SU-DHL-6 (cell line): Measurements from ENCODE around the gene DOK6.
"Not testable (repeated sequence)": the region's sequence is repeated elsewhere in the genome, so short reads cannot be mapped to it uniquely, and the experiment has no call there.

Source experiments
- H2AFZ ChIP-seq: fragments of 200-600 bp; sonication (generic); 2 replicates; pipeline ENCODE4 v1.6.1; 2014; ENCODE audit warnings: low read depth, mild to moderate bottlenecking, moderate library complexity, mixed read lengths, antibody characterized with exemption, low read length; ENCODE audit not compliant: severe bottlenecking
- H3F3A ChIP-seq: fragments of 200-600 bp; shearing (Covaris generic); 2 replicates; pipeline ENCODE4 v1.6.0; 2016; ENCODE audit warnings: antibody characterized with exemption, mild to moderate bottlenecking; ENCODE audit not compliant: insufficient read depth
- H3K27ac ChIP-seq: fragments of 200-600 bp; sonication (generic); 2 replicates; pipeline ENCODE4 v1.5.1; 2016; ENCODE audit warnings: low read depth, mild to moderate bottlenecking, low read length, moderate library complexity, mixed read lengths
- H3K27me3 ChIP-seq: fragments of 200-600 bp; sonication (generic), shearing (Covaris generic); 2 replicates; pipeline ENCODE4 v1.6.0; 2014; ENCODE audit warnings: mild to moderate bottlenecking, low read length
- H3K36me3 ChIP-seq: fragments of 200-600 bp; sonication (generic); 2 replicates; pipeline ENCODE4 v1.6.1; 2014; ENCODE audit warnings: mild to moderate bottlenecking, low read length, mixed read lengths
- H3K4me2 ChIP-seq: fragments of 300-600, 200-600 bp; shearing (Covaris generic), sonication (generic); 2 replicates; pipeline ENCODE4 v1.6.0; 2014; ENCODE audit warnings: low read length, low read depth, mild to moderate bottlenecking; ENCODE audit not compliant: poor library complexity, severe bottlenecking
- H3K4me3 ChIP-seq: fragments of 200-600 bp; sonication (generic); 2 replicates; pipeline ENCODE4 v1.5.1; 2014; ENCODE audit warnings: antibody characterized with exemption, low read length, mild to moderate bottlenecking, mixed read lengths; ENCODE audit not compliant: insufficient read depth, poor library complexity, severe bottlenecking
- H3K79me2 ChIP-seq: fragments of 200-600 bp; sonication (generic); 2 replicates; pipeline ENCODE4 v1.6.1; 2014; ENCODE audit warnings: mild to moderate bottlenecking, low read length, moderate library complexity; ENCODE audit not compliant: insufficient read depth
- H3K9ac ChIP-seq: fragments of 200-600 bp; sonication (generic); 2 replicates; pipeline ENCODE4 v1.7.0; 2014; ENCODE audit warnings: mild to moderate bottlenecking, low read length
- H3K9me2 ChIP-seq: fragments of 200-600 bp; sonication (generic); replicated peaks from 2 replicates; pipeline ENCODE4 v1.6.1; 2014; ENCODE audit warnings: low read length; ENCODE audit not compliant: insufficient read depth
- H3K9me3 ChIP-seq: fragments of 200-600 bp; sonication (generic); 2 replicates; pipeline ENCODE4 v1.6.1; 2014; ENCODE audit warnings: low read length, mixed read lengths; ENCODE audit not compliant: insufficient read depth
- H4K20me1 ChIP-seq: fragments of 200-600 bp; sonication (generic); 2 replicates; pipeline ENCODE4 v1.6.1; 2014; ENCODE audit warnings: low read depth, mild to moderate bottlenecking, antibody characterized with exemption, low read length, moderate library complexity, mixed read lengths
- EZH2phosphoT487 ChIP-seq: fragments of 200-600 bp; sonication (generic), shearing (Covaris generic); conservative IDR thresholded peaks from 2 replicates; pipeline ENCODE4 v1.6.1; 2018; ENCODE audit warnings: mild to moderate bottlenecking, antibody characterized with exemption, low read length, moderate library complexity, mixed read lengths
- TF ChIP-seq, protein P1 (sequence below): fragments of 200-600 bp; sonication (generic); IDR thresholded peaks from one replicate; pipeline ENCODE4 v1.5.1; 2017; ENCODE audit warnings: antibody characterized with exemption, mild to moderate bottlenecking, low read length, moderate library complexity; ENCODE audit not compliant: insufficient read depth, poor library complexity, severe bottlenecking

DOK6 gene

DNA sequence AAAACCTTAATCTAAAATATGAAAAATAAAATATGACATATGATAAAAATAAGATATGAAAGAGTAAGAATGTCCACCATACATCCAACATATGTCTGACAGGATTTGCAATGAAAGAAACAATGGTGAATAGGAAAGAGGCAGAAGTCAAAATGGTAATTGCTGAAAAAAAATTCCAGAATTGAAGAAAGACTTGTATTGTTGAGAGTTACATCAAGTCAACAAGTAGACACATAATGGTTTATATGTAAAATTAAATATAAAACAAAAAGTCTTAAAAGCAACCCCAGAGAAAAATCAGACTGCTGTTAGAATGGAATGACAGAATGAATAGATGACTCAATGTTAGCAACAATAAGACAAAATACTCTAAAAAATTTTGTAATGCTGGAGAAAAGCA lies 255.1 kb downstream of the DOK6 start:
- no peak overlapping the region for H3K4me3 ChIP-seq
- no peaks in the 10 kb centered on the region for H3K9me3 ChIP-seq
- no peak overlapping the region for H2AFZ ChIP-seq
- no peaks in the 10 kb centered on the region for H4K20me1 ChIP-seq
- H3K36me3 ChIP-seq, result no peaks in the 10 kb centered on the region
- TF ChIP-seq, protein P1, sequence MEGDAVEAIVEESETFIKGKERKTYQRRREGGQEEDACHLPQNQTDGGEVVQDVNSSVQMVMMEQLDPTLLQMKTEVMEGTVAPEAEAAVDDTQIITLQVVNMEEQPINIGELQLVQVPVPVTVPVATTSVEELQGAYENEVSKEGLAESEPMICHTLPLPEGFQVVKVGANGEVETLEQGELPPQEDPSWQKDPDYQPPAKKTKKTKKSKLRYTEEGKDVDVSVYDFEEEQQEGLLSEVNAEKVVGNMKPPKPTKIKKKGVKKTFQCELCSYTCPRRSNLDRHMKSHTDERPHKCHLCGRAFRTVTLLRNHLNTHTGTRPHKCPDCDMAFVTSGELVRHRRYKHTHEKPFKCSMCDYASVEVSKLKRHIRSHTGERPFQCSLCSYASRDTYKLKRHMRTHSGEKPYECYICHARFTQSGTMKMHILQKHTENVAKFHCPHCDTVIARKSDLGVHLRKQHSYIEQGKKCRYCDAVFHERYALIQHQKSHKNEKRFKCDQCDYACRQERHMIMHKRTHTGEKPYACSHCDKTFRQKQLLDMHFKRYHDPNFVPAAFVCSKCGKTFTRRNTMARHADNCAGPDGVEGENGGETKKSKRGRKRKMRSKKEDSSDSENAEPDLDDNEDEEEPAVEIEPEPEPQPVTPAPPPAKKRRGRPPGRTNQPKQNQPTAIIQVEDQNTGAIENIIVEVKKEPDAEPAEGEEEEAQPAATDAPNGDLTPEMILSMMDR, result no peak
- TF ChIP-seq EZH2phosphoT487, result no peak
- H3K4me2 ChIP-seq, result no peak overlapping the region
- no peak overlapping the region for H3K9ac ChIP-seq
- H3K79me2 ChIP-seq, result no peaks in the 10 kb centered on the region
- no peak overlapping the region for H3K27ac ChIP-seq
- no peaks in the 10 kb centered on the region for H3K9me2 ChIP-seq
- H3F3A ChIP-seq, result no peaks in the 10 kb centered on the region
- no peaks in the 10 kb centered on the region for H3K27me3 ChIP-seq

GRCh38 chr18:69658103-69658502 lies 257.4 kb downstream of the DOK6 start:
- H3K36me3 ChIP-seq, result no peaks in the 10 kb centered on the region
- H3K9me2 ChIP-seq, result no peaks in the 10 kb centered on the region
- H3F3A ChIP-seq, result no peaks in the 10 kb centered on the region
- no peak overlapping the region for H3K9ac ChIP-seq
- H2AFZ ChIP-seq, result no peak overlapping the region
- H4K20me1 ChIP-seq, result no peaks in the 10 kb centered on the region
- no peaks in the 10 kb centered on the region for H3K9me3 ChIP-seq
- H3K27ac ChIP-seq, result no peak overlapping the region
- H3K27me3 ChIP-seq, result no peaks in the 10 kb centered on the region
- no peaks in the 10 kb centered on the region for H3K79me2 ChIP-seq
- no peak for TF ChIP-seq EZH2phosphoT487
- H3K4me3 ChIP-seq, result no peak overlapping the region
- no peak overlapping the region for H3K4me2 ChIP-seq

GRCh38 chr18:69658685-69659084 lies 258.0 kb downstream of the DOK6 start:
- TF ChIP-seq, protein P1, result no peak
- TF ChIP-seq EZH2phosphoT487, result no peak
- H3K27me3 ChIP-seq, result no peaks in the 10 kb centered on the region
- H3K4me3 ChIP-seq, result no peak overlapping the region
- no peaks in the 10 kb centered on the region for H3F3A ChIP-seq
- no peaks in the 10 kb centered on the region for H3K79me2 ChIP-seq
- H3K9me2 ChIP-seq, result no peaks in the 10 kb centered on the region
- no peaks in the 10 kb centered on the region for H3K9me3 ChIP-seq
- no peaks in the 10 kb centered on the region for H3K36me3 ChIP-seq
- H3K4me2 ChIP-seq, result no peak overlapping the region
- no peak overlapping the region for H2AFZ ChIP-seq
- no peak overlapping the region for H3K27ac ChIP-seq
- H3K9ac ChIP-seq, result no peak overlapping the region
- H4K20me1 ChIP-seq, result no peaks in the 10 kb centered on the region

DNA sequence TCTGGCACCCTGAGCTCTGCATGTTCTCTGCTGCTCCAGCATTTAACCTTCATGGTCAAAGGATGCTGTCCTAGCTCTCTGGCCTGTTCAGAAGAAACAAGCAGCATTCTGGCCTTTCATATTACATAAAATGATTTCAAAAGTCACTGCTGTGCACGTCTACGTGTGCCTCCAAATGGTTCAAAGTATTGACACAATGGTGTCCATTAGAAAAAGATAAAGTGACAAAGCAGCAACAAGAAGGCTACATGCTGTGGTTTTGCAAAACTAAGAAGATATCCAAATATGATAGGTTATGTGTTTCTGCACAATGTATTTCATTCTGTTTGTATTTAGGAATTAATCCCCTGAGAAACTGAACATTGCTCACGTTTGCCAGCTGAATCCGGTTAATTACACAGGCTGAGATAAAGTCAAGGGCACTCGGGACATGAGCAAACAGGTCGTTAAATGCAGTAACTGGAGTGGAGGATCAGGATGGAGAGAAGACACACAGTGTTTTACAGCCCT lies 258.5 kb downstream of the DOK6 start:
- no peaks in the 10 kb centered on the region for H3K36me3 ChIP-seq
- no peaks in the 10 kb centered on the region for H3K9me2 ChIP-seq
- no peak overlapping the region for H3K4me2 ChIP-seq
- H3K9me3 ChIP-seq, result no peaks in the 10 kb centered on the region
- H4K20me1 ChIP-seq, result no peaks in the 10 kb centered on the region
- no peak overlapping the region for H3K4me3 ChIP-seq
- H2AFZ ChIP-seq, result no peak overlapping the region
- no peaks in the 10 kb centered on the region for H3K27me3 ChIP-seq
- TF ChIP-seq EZH2phosphoT487, result no peak
- TF ChIP-seq, protein P1, result no peak
- H3F3A ChIP-seq, result no peaks in the 10 kb centered on the region
- H3K9ac ChIP-seq, result no peak overlapping the region
- no peak overlapping the region for H3K27ac ChIP-seq
- no peaks in the 10 kb centered on the region for H3K79me2 ChIP-seq

DNA sequence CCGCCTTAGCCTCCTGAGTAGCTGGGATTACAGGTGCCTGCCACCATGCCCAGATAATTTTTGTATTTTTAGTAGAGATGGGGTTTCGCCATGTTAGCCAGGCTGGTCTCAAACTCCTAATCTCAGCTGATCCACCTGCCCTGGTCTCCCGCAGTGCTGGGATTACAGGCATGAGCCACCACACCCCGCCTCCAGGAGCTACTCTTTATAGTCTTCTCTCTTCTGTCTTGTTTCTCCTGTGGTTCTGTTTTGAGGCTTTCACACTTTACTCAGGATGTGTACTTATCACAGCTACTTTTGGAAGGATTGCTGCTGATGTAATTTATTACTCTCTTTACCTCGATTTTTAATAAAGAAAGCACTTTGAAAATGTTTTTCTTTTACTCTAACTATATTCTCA lies 261.4 kb downstream of the DOK6 start:
- H3K27ac ChIP-seq, H3K9me3 ChIP-seq, H3K27me3 ChIP-seq, H3K4me2 ChIP-seq, H3K79me2 ChIP-seq, H3F3A ChIP-seq, H3K9ac ChIP-seq, H2AFZ ChIP-seq, H4K20me1 ChIP-seq, H3K36me3 ChIP-seq, H3K9me2 ChIP-seq, H3K4me3 ChIP-seq: not testable (repeated sequence)
